Measurements from ENCODE around the gene BOC. TPM values are rescaled to one million over a fixed set of nuclear protein-coding genes. Genes with fewer than 3 reads are reported as not detected.

The BOC gene
- total RNA-seq, 1 experiment from 2014 or later = 0.73 TPM

DNA sequence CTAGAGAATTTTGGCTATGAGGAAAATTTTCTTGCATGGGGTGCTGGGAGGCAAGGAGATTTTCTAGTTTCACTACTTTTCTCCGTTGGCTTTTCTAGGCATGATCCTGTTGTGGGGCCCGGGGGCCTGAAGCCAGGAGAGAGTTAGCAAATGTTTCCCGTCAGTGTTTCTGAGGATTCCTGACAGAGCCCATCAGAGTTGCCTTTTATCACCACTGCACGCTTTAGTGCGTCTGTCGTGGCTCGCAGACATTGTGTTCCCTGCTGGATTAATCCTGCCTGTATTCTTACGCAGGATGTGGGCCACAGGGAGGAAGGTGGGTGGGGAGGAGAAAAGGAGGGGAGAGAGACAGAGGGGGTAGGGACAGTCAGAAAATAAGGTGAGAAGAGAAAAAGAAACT is 18.1 kb upstream of the BOC start:
- CTCF ChIA-PET = no interaction called here
- no peak overlapping the region for H3K27ac Mint-ChIP-seq (ENCODE audit: unreplicated experiment)
- Histone ChIP-seq H3K9me3 (peaks cover 4% of the 10 kb centered on the region; the same call in 1 of the 2 replicates), H3K27me3 (replicated peaks; ENCODE audit: control insufficient read depth, insufficient read depth, low read length) (no peaks in the 10 kb centered on the region), H3K4me1 (no peaks in the 10 kb centered on the region), H3K4me3 (ENCODE audit: low read depth, low read length) (no peak overlapping the region), H3K36me3 (ENCODE audit: control insufficient read depth, insufficient read depth, low read length) (no peaks in the 10 kb centered on the region)
- TF ChIP-seq CTCF (IDR thresholded peaks at IDR 0.05; ENCODE audit: insufficient read depth in 1 of 2, low read depth in 1 of 2, low read length in 1 of 2, severe bottlenecking in 1 of 2, unreplicated experiment in 1 of 2) = no peak
- intact Hi-C loops (cut with micrococcal nuclease; ENCODE audit: unreplicated experiment) = no loop called here
- POLR2A ChIA-PET = no interaction called here
- H3K4me3 Mint-ChIP-seq (ENCODE audit: unreplicated experiment) = no peak overlapping the region
- no peak for DNase-seq
- H3K4me1 Mint-ChIP-seq (ENCODE audit: low read depth, unreplicated experiment) = no peaks in the 10 kb centered on the region
- H3K9me3 Mint-ChIP-seq (ENCODE audit: unreplicated experiment) = peaks cover 3% of the 10 kb centered on the region
- H3K36me3 Mint-ChIP-seq (ENCODE audit: insufficient read depth, unreplicated experiment) = no peaks in the 10 kb centered on the region
- H3K27me3 Mint-ChIP-seq (ENCODE audit: insufficient read depth, unreplicated experiment) = peaks cover 12% of the 10 kb centered on the region
- BruUV-seq (replicated peaks) = no TSS peak

DNA sequence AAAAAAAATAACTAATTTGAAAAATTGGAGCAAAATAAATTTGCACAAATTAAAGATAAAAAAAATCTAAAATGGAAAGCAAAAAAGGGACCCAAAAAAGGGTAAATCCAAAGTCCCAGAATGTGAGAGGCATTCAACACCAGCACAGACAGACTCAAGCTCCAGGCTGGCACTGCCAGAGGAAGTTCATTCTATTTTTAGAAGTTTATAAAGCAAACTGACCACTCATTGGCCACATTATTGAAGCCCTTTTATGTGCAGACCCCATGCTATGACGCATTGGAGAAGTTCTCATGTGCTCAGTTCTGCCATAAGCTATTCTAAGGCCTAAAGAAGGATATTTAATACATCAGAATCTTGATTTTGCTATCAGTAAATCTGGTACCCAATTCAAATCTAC is 17.6 kb upstream of the BOC start:
- ChIA-PET CTCF (no interaction called here), POLR2A (no interaction called here)
- intact Hi-C loops (cut with micrococcal nuclease; ENCODE audit: unreplicated experiment) = no loop called here
- H3K36me3 Mint-ChIP-seq (ENCODE audit: insufficient read depth, unreplicated experiment) = no peaks in the 10 kb centered on the region
- H3K4me1 ChIP-seq = no peaks in the 10 kb centered on the region
- H3K27me3 ChIP-seq (replicated peaks; ENCODE audit: control insufficient read depth, insufficient read depth, low read length) = no peaks in the 10 kb centered on the region
- H3K9me3 Mint-ChIP-seq (ENCODE audit: unreplicated experiment) = no peaks in the 10 kb centered on the region
- H3K9me3 ChIP-seq = no peaks in the 10 kb centered on the region
- no peak overlapping the region for H3K4me3 Mint-ChIP-seq (ENCODE audit: unreplicated experiment)
- H3K36me3 ChIP-seq (ENCODE audit: control insufficient read depth, insufficient read depth, low read length) = no peaks in the 10 kb centered on the region
- H3K27me3 Mint-ChIP-seq (ENCODE audit: insufficient read depth, unreplicated experiment) = peaks cover 12% of the 10 kb centered on the region
- BruUV-seq (replicated peaks) = no TSS peak
- no peak for DNase-seq
- no peak overlapping the region for H3K27ac Mint-ChIP-seq (ENCODE audit: unreplicated experiment)
- no peak overlapping the region for H3K4me3 ChIP-seq (ENCODE audit: low read depth, low read length)
- H3K4me1 Mint-ChIP-seq (ENCODE audit: low read depth, unreplicated experiment) = no peaks in the 10 kb centered on the region
- TF ChIP-seq CTCF (IDR thresholded peaks at IDR 0.05; ENCODE audit: insufficient read depth in 1 of 2, low read depth in 1 of 2, low read length in 1 of 2, severe bottlenecking in 1 of 2, unreplicated experiment in 1 of 2) = no peak

DNA sequence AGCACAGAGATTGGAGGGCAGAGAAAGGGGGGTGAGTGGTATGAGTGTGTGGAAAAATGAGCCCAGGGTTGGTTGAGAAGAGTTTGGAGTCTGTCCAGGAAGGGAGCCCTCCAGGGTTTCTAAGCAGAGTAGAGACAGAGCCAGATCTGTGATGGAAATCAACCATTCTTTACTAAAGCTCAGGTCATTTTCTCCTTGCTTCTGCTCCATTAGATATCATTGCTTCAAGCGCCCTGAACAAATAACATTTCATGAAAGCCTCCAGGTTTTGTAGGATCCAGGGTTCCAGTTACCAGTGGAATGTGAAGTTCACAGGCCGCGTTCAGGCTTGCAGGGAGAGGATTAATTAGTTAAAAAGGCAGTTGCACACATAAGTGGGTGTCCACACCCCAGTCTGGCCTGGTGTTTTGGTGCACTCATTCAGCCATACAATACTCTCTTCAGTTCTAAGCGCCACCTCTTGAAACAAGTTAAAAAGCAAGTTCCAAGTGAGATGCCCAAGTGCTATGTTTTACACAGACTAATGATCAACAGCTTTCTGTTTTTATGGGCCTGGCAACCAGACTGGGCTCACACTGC is 16.4 kb upstream of the BOC start:
- Histone ChIP-seq H3K9me3 (no peaks in the 10 kb centered on the region), H3K36me3 (ENCODE audit: control insufficient read depth, insufficient read depth, low read length) (no peaks in the 10 kb centered on the region), H3K4me3 (ENCODE audit: low read depth, low read length) (no peak overlapping the region), H3K4me1 (no peaks in the 10 kb centered on the region), H3K27me3 (replicated peaks; ENCODE audit: control insufficient read depth, insufficient read depth, low read length) (no peaks in the 10 kb centered on the region)
- no peak overlapping the region for H3K4me3 Mint-ChIP-seq (ENCODE audit: unreplicated experiment)
- no TSS peak for BruUV-seq (replicated peaks)
- H3K27ac Mint-ChIP-seq (ENCODE audit: unreplicated experiment) = no peak overlapping the region
- H3K9me3 Mint-ChIP-seq (ENCODE audit: unreplicated experiment) = no peaks in the 10 kb centered on the region
- CTCF ChIA-PET = no interaction called here
- DNase-seq = no peak
- H3K4me1 Mint-ChIP-seq (ENCODE audit: low read depth, unreplicated experiment) = no peaks in the 10 kb centered on the region
- no peak for TF ChIP-seq CTCF (IDR thresholded peaks at IDR 0.05; ENCODE audit: insufficient read depth in 1 of 2, low read depth in 1 of 2, low read length in 1 of 2, severe bottlenecking in 1 of 2, unreplicated experiment in 1 of 2)
- no peaks in the 10 kb centered on the region for H3K36me3 Mint-ChIP-seq (ENCODE audit: insufficient read depth, unreplicated experiment)
- H3K27me3 Mint-ChIP-seq (ENCODE audit: insufficient read depth, unreplicated experiment) = peaks cover 12% of the 10 kb centered on the region
- POLR2A ChIA-PET = no interaction called here
- intact Hi-C loops (cut with micrococcal nuclease; ENCODE audit: unreplicated experiment) = no loop called here
